IPS-11a (cell line): ENCODE results near the gene KBTBD7.
A peak's percentile ranks its signal among the peaks of the same experiment; 100 is the strongest.

ENCODE experiments used
- H3K4me3 ChIP-seq: one replicate; pipeline ENCODE4 v1.5.1; 2013; ENCODE audit warnings: low read depth, low read length, control low read depth

KBTBD7 gene, protein sequence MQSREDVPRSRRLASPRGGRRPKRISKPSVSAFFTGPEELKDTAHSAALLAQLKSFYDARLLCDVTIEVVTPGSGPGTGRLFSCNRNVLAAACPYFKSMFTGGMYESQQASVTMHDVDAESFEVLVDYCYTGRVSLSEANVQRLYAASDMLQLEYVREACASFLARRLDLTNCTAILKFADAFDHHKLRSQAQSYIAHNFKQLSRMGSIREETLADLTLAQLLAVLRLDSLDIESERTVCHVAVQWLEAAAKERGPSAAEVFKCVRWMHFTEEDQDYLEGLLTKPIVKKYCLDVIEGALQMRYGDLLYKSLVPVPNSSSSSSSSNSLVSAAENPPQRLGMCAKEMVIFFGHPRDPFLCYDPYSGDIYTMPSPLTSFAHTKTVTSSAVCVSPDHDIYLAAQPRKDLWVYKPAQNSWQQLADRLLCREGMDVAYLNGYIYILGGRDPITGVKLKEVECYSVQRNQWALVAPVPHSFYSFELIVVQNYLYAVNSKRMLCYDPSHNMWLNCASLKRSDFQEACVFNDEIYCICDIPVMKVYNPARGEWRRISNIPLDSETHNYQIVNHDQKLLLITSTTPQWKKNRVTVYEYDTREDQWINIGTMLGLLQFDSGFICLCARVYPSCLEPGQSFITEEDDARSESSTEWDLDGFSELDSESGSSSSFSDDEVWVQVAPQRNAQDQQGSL

GRCh38 chr13:41193919-41194824 is at the start of gene KBTBD7:
KBTBD7 (minus strand) TSS chr13:41194569; CDS start chr13:41194257, 312 bp downstream.
- peak within 1 kb of the TSS; percentile 64 for H3K4me3 ChIP-seq

GRCh38 chr13:41241626-41242025 is 47.3 kb upstream of the KBTBD7 start:
- H3K4me3 ChIP-seq, result no peak overlapping the region

DNA sequence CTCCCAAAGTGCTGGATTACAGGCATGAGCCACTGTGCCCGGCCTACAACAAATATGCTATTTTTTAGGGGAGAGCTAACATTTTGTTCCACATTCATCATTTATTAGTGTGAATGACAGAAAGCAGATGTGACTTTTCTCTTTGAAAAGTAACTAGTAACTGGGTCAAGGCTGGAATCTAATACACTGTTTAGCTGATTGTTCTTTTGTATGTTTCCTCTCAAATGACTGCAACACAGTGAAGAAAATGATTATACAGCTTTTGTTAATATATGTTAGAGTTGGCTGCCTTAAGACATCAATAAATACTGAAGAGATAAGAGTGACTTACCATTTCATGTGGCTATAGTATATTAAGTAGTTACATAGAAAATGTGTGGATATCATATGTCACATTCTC is 42.0 kb upstream of the KBTBD7 start:
- no peak overlapping the region for H3K4me3 ChIP-seq

GRCh38 chr13:41232578-41233480 is 38.5 kb upstream of the KBTBD7 start:
- H3K4me3 ChIP-seq, result no peak overlapping the region

- no peak overlapping the region for H3K4me3 ChIP-seq
Measured at GRCh38 chr13:41231786-41232185, 37.4 kb upstream of the KBTBD7 start.

DNA sequence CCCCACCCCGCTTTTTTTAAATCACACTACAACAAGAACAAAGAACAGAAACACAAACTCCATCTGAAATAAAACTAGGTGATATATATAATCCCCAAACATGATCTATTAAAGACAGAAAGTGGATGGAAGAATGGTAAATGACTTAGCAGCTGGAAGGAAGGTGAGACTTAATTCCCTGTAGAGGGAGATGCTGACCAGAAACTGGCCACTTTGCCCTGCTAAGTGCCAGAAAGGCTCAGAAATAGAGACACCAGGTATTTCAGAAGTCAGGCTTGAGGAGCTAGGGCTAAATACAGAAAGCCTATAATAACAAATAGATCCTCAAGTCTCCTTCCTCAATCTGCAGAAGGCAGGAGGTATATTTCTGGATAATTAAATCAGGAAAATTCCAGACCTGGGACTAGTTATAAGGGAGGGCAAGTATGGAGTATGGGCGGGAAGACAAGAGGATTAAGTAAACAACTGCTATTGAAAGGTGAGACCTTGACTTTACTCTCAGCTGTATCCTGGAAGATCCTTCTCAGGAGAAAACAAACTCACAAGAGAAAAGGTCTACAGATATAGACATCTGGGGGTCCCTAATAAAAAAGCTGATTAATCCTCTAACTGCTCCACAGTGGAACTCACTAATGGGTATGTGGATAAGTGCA is 36.8 kb upstream of the KBTBD7 start:
- H3K4me3 ChIP-seq, result no peak overlapping the region

DNA sequence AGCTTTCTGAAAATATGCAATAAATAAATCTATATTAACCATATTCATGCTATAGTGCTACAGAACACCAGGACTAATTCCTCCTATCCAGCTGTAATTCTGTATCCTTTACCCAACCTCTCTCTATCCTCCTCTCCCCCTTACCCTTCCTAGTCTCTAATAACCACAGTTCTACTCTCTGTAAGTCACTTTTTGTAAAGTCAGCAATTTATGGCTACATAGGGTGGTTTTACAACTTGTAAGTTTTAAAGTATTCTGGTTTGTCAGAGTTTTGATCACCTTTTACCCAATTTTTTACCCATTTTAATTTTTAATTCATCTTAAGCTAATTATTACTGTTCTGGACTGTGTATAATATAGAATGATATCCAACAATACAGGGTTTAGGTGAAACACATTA is 35.0 kb upstream of the KBTBD7 start:
- H3K4me3 ChIP-seq, result no peak overlapping the region

GRCh38 chr13:41224113-41225110 is 30.0 kb upstream of the KBTBD7 start:
- H3K4me3 ChIP-seq, result no peak overlapping the region

DNA sequence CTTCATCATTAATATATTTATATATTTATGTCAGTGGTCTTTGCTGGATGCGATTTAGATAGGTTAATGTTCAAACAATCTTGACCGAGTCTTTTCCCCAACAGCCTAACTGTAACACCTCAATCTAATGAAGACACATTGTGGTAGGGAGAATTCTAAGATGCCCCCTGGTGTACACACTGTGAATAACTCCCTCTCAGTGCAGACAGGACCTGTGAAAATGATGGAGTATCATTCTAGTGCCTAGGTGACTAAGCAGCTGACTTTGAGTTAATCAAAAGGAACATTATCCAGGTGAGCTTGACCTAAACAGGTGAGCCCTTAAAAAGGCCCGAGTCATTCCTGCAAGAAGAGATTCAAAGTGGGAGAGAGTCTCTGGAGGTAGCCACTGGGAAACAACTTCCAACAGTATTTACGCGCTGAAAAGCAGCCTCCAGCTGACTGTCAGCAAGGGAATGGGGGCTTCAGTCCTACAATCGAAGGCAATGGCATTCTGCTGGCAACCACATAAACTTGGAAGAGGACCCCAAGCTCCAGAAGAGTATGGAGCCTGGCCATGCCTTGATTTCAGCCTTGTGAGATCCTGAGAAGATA is 28.0 kb upstream of the KBTBD7 start:
- no peak overlapping the region for H3K4me3 ChIP-seq

DNA sequence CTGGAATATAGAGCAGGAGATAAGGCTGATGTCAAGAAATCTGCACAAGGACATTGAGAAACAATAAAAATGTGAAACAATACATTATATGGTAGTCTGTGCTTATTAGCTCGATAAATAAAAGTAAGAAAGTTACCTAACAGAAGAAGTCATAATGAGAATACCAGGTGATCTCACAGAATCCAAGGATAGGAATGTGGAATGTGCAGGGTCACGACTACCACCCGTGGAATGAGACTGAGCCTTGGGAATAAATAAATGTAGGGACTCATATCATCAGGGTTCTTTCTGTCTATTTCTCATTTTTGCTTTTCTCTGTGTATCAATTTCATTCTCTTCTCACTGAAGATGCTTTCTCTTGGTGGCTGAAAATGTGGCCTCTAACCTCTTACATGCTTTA is 26.0 kb upstream of the KBTBD7 start:
- H3K4me3 ChIP-seq, result no peak overlapping the region

GRCh38 chr13:41216160-41216559 is 21.8 kb upstream of the KBTBD7 start:
- H3K4me3 ChIP-seq, result no peak overlapping the region

DNA sequence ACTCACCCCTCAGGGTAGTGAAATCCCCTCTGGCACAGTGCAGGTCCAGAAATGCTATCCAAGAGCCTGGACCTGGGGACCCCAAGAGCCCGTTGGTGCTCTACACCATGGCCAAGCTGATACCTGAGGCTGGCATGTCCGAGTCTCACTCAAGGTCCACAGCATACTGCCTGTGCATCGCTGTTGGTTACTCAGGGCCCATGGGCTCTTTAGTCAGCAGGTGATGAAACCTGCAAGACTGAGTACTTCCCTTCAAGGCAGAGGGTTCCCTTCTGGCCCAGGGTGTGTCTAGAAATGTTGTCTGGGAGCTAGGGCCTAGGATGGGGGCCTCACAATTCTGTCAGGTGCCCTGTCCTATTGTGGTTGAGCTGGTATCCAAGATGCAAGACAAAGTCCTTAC is 19.6 kb upstream of the KBTBD7 start:
- no peak overlapping the region for H3K4me3 ChIP-seq

- H3K4me3 ChIP-seq, result no peak overlapping the region
Measured at GRCh38 chr13:41213316-41213715, 18.9 kb upstream of the KBTBD7 start.

DNA sequence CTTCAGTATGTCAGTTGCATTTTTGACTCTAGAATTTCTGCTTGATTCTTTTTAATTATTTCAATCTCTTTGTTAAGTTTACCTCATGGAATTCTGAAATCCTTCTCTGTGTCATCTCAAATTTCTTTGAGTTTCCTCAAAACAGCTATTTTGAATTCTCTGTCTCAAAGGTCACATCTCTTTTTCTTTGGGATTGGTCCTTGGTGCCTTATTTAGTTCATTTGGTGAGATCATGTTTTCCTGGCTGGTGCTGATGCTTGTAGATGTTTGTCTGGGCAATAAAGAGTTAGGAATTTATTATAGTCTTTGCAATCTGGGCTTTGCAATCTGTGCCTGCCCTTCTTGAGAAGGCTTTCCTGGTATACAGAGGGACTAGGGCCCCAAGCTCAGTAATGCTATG is 18.5 kb upstream of the KBTBD7 start:
- H3K4me3 ChIP-seq, result no peak overlapping the region

DNA sequence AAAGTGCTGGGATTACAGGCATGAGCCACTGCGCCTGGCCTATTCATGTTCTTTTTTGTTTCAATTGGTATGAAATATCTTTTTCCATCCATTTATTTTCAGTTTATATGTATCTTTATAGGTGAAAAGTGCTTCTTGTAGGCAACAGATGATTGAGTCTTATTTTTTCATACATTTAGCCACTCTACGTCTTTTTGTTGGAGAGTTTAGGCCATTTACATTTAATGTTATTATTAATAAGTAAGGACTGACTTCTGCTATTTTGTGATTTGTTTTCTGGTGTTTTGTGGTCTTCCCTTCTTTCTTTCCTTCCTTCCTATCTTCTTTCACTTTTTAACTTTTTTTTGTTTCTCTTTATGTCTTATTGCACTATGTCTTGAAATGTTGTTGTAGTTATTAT is 16.7 kb upstream of the KBTBD7 start:
- H3K4me3 ChIP-seq, result no peak overlapping the region

DNA sequence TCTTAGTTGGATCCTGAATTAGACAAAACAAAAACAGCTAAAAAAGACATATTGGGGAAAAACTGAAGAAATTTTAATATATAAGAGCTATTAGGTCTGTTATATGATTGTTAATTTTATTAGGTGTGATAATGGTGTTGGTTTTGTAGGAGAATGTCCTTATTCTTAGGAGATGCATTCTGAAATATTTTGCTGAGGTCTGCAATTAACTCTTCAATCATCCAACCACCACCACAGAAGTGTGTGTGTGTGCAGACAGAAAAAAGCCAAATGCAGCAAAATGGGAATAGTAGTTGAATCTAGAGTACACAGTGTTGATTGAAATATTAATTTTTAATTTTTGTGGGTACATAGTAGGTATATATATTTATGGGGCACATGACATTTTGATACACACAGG is 12.1 kb upstream of the KBTBD7 start:
- H3K4me3 ChIP-seq, result no peak overlapping the region

DNA sequence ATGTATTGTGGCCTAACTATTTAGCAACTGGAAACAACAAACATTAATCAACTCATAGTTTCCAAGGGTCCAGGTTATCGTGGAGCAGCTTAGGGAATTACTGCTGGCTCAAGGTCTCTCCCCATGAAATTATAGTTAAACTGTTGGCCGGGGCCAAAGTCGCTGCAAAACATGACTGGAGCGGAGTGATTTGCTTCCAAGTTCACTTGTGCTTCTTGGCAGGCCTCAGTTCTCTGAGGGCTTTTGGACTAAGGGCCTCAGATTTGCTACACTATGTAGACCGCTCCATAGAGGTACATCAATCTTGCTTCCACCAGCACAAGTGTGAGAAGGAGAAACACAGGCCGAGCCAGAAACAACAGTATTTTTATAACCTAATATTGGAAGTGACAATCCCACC is 9.4 kb upstream of the KBTBD7 start:
- no peak overlapping the region for H3K4me3 ChIP-seq

- H3K4me3 ChIP-seq, result no peak overlapping the region
Measured at GRCh38 chr13:41200126-41200525, 5.8 kb upstream of the KBTBD7 start.
